ENCODE results near the gene KCTD1. TPM values are rescaled to one million over a fixed set of nuclear protein-coding genes. Genes with fewer than 3 reads are reported as not detected.

The KCTD1 gene
- total and polyA plus RNA-seq, 8 donors = 7.1 to 118 (median 12.9) TPM

- H3K9me3 ChIP-seq = no peaks in the 10 kb centered on the region
- H3K36me3 ChIP-seq = no peaks in the 10 kb centered on the region
- H3K27ac ChIP-seq = no peak overlapping the region
- WGBS, 5 donors = 23 to 53% (median 37%) methylated on average over 1 of the region's 1 CpG
- intact Hi-C loops (cut with DNase I; ENCODE audit: low total_unique reads) = no loop called here
- no peak overlapping the region for H3K4me3 ChIP-seq
- no peak for DNase-seq
- no peak for TF ChIP-seq CTCF (IDR thresholded peaks at IDR 0.05)
- no peak for TF ChIP-seq POLR2AphosphoS5 (IDR thresholded peaks at IDR 0.05)
- no peak for TF ChIP-seq EP300 (IDR thresholded peaks at IDR 0.05)
- no peak for TF ChIP-seq POLR2A (IDR thresholded peaks at IDR 0.05)
- no peaks in the 10 kb centered on the region for H3K27me3 ChIP-seq
- H3K4me1 ChIP-seq = peaks cover 0 to 3% (median 0%) of the 10 kb centered on the region in 4 donors
These were observed 20.2 kb upstream of the KCTD1 start for GRCh38 chr18:26568513-26568912.

- intact Hi-C loops (cut with DNase I; ENCODE audit: low total_unique reads) = no loop called here
- Histone ChIP-seq H3K36me3 (no peaks in the 10 kb centered on the region), H3K9me3 (peaks cover 0 to 5% (median 0%) of the 10 kb centered on the region in 4 donors), H3K27me3 (no peaks in the 10 kb centered on the region), H3K4me1 (peaks cover 0 to 3% (median 0%) of the 10 kb centered on the region in 4 donors), H3K27ac (no peak overlapping the region), H3K4me3 (no peak overlapping the region)
- DNase-seq = no peak
- 39 to 50% (median 45%) methylated on average over 1 of the region's 1 CpG for WGBS, 5 donors
- no peak for TF ChIP-seq POLR2A (IDR thresholded peaks at IDR 0.05)
- no peak for TF ChIP-seq EP300 (IDR thresholded peaks at IDR 0.05)
- no peak for TF ChIP-seq CTCF (IDR thresholded peaks at IDR 0.05)
- TF ChIP-seq POLR2AphosphoS5 (IDR thresholded peaks at IDR 0.05) = no peak
These were observed 18.7 kb upstream of the KCTD1 start for GRCh38 chr18:26566874-26567555.

GRCh38 chr18:26565514-26565913 is 17.2 kb upstream of the KCTD1 start:
- Histone ChIP-seq H3K9me3 (peaks cover 0 to 5% (median 0%) of the 10 kb centered on the region in 4 donors), H3K4me3 (no peak overlapping the region), H3K27ac (no peak overlapping the region), H3K27me3 (no peaks in the 10 kb centered on the region), H3K36me3 (no peaks in the 10 kb centered on the region), H3K4me1 (peaks cover 0 to 3% (median 0%) of the 10 kb centered on the region in 4 donors)
- intact Hi-C loops (cut with DNase I; ENCODE audit: low total_unique reads) = no loop called here
- TF ChIP-seq CTCF (IDR thresholded peaks at IDR 0.05) (no peak), POLR2AphosphoS5 (IDR thresholded peaks at IDR 0.05) (no peak), POLR2A (IDR thresholded peaks at IDR 0.05) (no peak), EP300 (IDR thresholded peaks at IDR 0.05) (no peak)
- no peak for DNase-seq

- H3K27me3 ChIP-seq = no peaks in the 10 kb centered on the region
- intact Hi-C loops (cut with DNase I; ENCODE audit: low total_unique reads) = no loop called here
- H3K4me1 ChIP-seq = no peaks in the 10 kb centered on the region
- peaks cover 0 to 5% (median 0%) of the 10 kb centered on the region in 4 donors for H3K9me3 ChIP-seq
- no peak for DNase-seq
- no peak overlapping the region for H3K4me3 ChIP-seq
- H3K36me3 ChIP-seq = no peaks in the 10 kb centered on the region
- 75 to 89% (median 83%) methylated on average over 3 of the region's 3 CpGs for WGBS, 5 donors
- TF ChIP-seq POLR2A (IDR thresholded peaks at IDR 0.05) = no peak
- TF ChIP-seq EP300 (IDR thresholded peaks at IDR 0.05) = no peak
- no peak for TF ChIP-seq POLR2AphosphoS5 (IDR thresholded peaks at IDR 0.05)
- TF ChIP-seq CTCF (IDR thresholded peaks at IDR 0.05) = no peak
- no peak overlapping the region for H3K27ac ChIP-seq
These were observed 14.7 kb upstream of the KCTD1 start for GRCh38 chr18:26563024-26563423.

All from stomach (tissue), 9 donors.